ENCODE data around the gene ARMC6. TPM values are rescaled to one million over a fixed set of nuclear protein-coding genes. Genes with fewer than 3 reads are reported as not detected.
A peak's percentile ranks its signal among the peaks of the same experiment; 100 is the strongest.

The ARMC6 gene
- total and polyA plus RNA-seq, 5 experiments from 2014 or later: 18.1 to 42.4 (median 29.5) TPM

DNA sequence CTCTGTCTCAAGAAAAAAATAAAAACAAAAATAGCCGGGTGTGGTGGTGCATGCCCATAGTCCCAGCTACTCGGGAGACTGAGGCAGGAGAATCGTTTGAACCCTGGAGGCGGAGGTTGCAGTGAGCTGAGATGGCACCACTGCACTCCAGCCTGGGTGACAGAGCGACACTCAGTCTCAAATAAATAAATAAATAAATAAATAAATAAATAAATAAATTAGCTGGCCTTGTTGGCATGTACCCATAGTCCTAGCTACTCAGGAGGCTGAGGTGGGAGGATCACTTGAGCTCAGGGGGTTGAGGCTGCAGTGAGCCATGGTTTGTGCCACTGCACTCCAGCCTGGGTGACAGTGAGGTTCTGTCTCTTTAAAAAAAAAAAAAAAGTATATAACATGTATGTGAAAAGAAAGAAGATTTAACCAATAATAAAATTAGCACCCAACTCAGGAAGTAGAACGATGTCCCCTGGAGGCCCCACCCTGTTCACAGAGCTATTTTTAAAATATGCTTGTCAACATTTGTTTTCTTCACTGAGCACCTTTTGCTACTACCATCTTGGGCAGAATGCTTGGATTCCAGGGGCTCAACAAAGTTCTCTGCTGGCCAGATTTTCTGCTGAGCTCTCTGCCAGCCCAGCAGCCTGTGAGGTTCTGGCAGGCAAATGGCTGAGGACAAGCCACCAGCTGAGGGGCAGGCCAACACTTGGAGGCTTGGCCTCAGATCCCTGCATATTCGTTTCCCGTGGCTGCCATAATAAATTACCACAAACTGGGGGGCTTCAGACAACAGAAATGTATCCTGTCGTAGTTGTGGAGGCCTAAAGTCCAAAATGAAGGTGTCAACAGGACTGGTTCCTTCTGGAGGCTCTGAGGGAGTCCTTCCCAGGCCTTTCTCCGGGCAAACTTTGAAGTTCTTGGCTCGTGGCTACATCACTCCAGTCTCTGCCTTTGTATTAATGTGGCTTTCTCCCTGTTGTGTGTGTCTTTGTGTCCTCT, 35.6 kb downstream of the ARMC6 start:
- DNase-seq (peak in 1 of 10 donors; percentile 4), ATAC-seq (no peak)
- POLR2A ChIA-PET: no interaction called here
- Mint-ChIP-seq H3K9me3 (no peaks in the 10 kb centered on the region), H3K4me1 (peaks cover 18 to 64% (median 48%) of the 10 kb centered on the region in 4 donors), H3K27me3 (no peaks in the 10 kb centered on the region), H3K4me3 (peak overlapping the region in 7 of 10 donors; percentile 7 to 64 (median 50)), H3K27ac (peak overlapping the region in 9 of 10 donors; percentile 44 to 82 (median 63)), H3K36me3 (peaks cover 0 to 25% (median 6%) of the 10 kb centered on the region in 3 donors)

DNA sequence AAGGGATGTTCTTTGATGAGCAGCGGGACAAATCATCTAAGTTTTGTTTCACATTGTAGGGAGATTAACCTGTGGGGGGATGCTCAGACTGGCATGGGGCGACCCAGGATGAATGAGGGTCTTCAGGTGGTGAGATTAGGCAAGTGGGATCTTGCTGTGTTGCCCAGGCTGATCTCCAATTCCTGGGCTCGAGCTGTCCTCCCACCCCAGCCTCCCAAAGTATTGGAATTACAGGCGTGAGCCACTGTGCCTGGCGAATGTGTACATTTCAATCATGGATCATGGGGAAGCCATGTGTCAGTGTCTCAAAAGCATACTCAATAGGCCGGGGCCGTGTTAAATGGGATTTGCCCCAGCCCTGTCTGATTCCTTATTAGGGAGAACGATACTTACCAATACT, 38.5 kb downstream of the ARMC6 start:
- peaks cover 17 to 56% (median 40%) of the 10 kb centered on the region in 4 donors for H3K4me1 Mint-ChIP-seq
- H3K9me3 Mint-ChIP-seq: no peaks in the 10 kb centered on the region
- H3K36me3 Mint-ChIP-seq: peaks cover 0 to 43% (median 6%) of the 10 kb centered on the region in 3 donors
- DNase-seq (no peak), ATAC-seq (no peak)
- no peaks in the 10 kb centered on the region for H3K27me3 Mint-ChIP-seq
- no peak overlapping the region for H3K27ac Mint-ChIP-seq
- POLR2A ChIA-PET: no interaction called here
- H3K4me3 Mint-ChIP-seq: no peak overlapping the region

DNA sequence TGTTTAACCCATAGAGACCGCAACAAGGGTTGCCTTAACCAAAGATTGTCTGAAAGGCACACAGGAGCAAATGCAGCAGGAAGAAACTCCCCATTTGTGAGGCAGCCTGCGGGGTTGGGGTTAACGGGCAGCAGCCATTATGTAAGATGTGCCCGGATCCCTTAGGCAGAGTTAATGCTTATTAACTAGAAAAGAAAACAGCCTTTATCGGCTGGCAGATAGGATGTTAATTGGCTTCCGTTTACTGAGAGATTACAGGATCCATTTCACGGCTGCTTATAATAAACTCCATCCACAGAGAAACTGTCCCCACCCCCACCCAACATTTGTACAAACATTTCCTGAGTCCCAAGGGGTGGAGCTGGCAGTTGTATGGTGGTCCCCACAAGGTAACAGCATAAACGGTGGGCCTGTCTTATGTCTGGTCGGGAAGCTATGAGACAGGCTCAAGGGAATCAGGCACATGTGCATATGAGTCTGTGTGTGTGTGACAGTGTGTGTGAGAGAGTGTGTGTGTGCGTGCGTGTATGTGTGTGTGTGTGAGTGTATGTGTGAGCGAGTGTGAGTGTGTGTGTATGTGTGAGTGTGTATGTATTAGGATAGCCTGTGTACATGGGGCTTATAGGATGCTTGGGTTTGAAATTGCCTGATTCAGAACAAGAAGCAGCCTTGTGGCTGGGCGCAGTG, 40.9 kb downstream of the ARMC6 start:
- ATAC-seq: no peak
- Mint-ChIP-seq H3K4me3 (no peak overlapping the region), H3K27me3 (no peaks in the 10 kb centered on the region), H3K36me3 (peaks cover 0 to 49% (median 6%) of the 10 kb centered on the region in 3 donors), H3K9me3 (no peaks in the 10 kb centered on the region), H3K4me1 (peaks cover 24 to 55% (median 42%) of the 10 kb centered on the region in 4 donors), H3K27ac (peak overlapping the region in 1 of 10 donors; percentile 29)
- no peak for DNase-seq
- POLR2A ChIA-PET: interaction anchor here (0.7 kb wide), 1 partner anchor 9 kb away, joined by 3 read pairs; no protein-coding TSS in a partner anchor

DNA sequence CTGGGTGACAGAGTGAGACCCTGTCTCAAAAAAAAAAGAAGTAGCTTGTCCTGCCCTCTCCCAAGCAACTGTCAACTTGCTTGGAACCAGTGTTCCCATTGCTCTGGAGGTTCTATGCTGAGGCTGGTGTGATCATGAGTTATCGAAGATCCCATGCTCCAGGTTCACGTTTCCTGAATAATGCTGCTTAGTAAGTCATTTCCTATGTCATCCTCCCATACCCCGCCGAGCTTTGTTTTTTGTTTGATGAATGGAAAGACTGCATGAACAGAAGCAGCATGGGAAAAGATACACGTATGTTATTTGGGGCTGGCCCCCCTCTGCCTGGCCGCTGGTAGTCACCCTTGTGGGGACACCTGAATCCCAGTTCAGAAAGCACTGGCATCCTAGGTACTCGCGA, 41.7 kb downstream of the ARMC6 start:
- POLR2A ChIA-PET: interaction anchor here (0.7 kb wide), 1 partner anchor 10 kb away, joined by 3 read pairs; no protein-coding TSS in a partner anchor
- H3K4me1 Mint-ChIP-seq: peaks cover 25 to 57% (median 41%) of the 10 kb centered on the region in 4 donors
- no peak overlapping the region for H3K27ac Mint-ChIP-seq
- no peaks in the 10 kb centered on the region for H3K27me3 Mint-ChIP-seq
- ATAC-seq (no peak), DNase-seq (no peak)
- no peaks in the 10 kb centered on the region for H3K9me3 Mint-ChIP-seq
- no peak overlapping the region for H3K4me3 Mint-ChIP-seq
- H3K36me3 Mint-ChIP-seq: peaks cover 0 to 46% (median 6%) of the 10 kb centered on the region in 3 donors

DNA sequence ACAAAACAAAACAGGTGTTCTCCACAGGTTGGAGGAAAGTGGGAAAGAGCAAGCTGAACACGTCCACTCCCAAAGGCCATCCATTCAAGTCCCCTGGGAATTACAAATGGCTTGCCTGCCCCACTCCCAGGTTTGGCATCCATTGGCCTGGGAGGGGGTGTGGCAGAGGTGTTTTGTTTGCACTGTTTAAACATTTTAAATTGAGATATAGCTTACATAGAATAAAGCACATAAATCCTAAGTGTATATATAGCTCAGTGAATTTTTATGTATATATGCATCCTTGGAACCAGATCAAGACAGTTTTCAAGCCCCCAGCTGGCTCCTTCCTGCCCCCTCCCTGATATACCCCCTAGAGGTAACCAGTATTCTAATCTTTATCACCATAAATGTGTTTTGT, 43.1 kb downstream of the ARMC6 start:
- ATAC-seq (no peak), DNase-seq (no peak)
- POLR2A ChIA-PET: no interaction called here
- H3K36me3 Mint-ChIP-seq: peaks cover 0 to 40% (median 3%) of the 10 kb centered on the region in 3 donors
- no peaks in the 10 kb centered on the region for H3K27me3 Mint-ChIP-seq
- H3K9me3 Mint-ChIP-seq: no peaks in the 10 kb centered on the region
- no peak overlapping the region for H3K4me3 Mint-ChIP-seq
- H3K4me1 Mint-ChIP-seq: peaks cover 24 to 52% (median 39%) of the 10 kb centered on the region in 4 donors
- H3K27ac Mint-ChIP-seq: peak overlapping the region in 1 of 10 donors; percentile 52

DNA sequence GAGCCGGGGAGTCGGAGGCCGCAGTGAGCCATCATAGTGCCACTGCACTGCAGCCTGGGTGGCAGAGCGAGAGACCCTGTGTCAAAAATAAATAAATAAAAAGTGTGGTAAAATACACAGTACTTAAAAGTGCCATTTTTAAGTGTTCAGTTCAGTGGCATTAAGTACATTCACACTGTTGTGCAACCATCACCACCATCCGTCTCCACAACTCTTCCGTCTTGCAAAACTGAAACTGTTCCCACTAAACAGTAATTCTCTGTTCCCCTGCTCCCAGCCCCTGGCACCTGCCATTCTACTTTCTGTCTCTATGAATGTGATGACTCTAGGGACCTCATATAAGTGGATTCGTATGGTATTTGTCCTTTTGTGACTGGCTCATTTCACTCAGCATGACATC, 43.7 kb downstream of the ARMC6 start:
- H3K27ac Mint-ChIP-seq: peak overlapping the region in 2 of 10 donors; percentile 34 to 63
- DNase-seq: no peak
- POLR2A ChIA-PET: no interaction called here
- H3K9me3 Mint-ChIP-seq: no peaks in the 10 kb centered on the region
- no peaks in the 10 kb centered on the region for H3K27me3 Mint-ChIP-seq
- peaks cover 0 to 38% (median 3%) of the 10 kb centered on the region in 3 donors for H3K36me3 Mint-ChIP-seq
- H3K4me3 Mint-ChIP-seq: no peak overlapping the region
- ATAC-seq: no peak
- peaks cover 22 to 49% (median 40%) of the 10 kb centered on the region in 4 donors for H3K4me1 Mint-ChIP-seq

DNA sequence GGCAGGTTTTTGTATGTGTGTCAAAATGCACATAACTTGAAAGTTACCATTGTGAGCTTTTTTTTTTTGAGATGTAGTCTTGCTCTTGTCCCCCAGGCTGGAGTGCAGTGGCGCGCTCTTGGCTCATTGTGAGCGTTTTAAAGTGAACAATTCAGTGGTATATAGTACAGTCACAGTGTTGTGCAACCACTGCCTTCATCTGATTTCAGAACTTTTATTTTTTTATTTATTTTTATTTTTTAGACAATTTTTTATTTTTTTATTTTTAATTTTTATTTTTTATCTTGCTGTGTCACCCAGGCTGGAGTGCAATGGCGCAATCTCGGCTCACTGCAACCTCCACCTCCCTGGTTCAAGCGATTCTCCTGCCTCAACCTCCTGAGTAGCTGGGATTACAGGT, 45.4 kb downstream of the ARMC6 start:
- Mint-ChIP-seq H3K4me3 (no peak overlapping the region), H3K36me3 (peaks cover 0 to 33% (median 0%) of the 10 kb centered on the region in 3 donors), H3K9me3 (no peaks in the 10 kb centered on the region), H3K27ac (peak overlapping the region in 1 of 10 donors; percentile 15), H3K27me3 (no peaks in the 10 kb centered on the region), H3K4me1 (peaks cover 21 to 38% (median 33%) of the 10 kb centered on the region in 4 donors)
- DNase-seq (no peak), ATAC-seq (no peak)
- POLR2A ChIA-PET: interaction anchor here (0.6 kb wide), 1 partner anchor 562 kb away, joined by 5 read pairs; no protein-coding TSS in a partner anchor

DNA sequence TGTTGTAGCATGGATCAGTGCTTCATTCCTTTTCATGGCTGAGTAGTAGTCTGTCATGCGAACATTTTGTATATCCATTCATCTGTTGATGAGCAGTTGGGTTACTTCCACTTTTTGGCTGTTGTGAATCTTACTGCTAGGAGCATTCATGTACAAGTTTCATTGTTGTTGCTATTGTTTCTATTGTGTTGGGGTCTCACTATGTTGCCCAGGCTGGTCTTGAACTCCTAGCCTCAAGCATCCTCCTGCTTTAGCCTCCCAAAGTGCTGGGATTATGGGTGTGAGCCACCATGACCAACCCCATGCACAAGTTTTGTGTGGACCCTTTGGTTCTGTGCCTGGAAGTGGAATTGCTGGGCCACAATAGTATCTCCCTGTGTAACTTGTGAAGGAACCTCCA, 46.2 kb downstream of the ARMC6 start:
- ATAC-seq (no peak), DNase-seq (no peak)
- peak overlapping the region in 4 of 10 donors; percentile 35 to 74 (median 59) for H3K27ac Mint-ChIP-seq
- H3K9me3 Mint-ChIP-seq: no peaks in the 10 kb centered on the region
- peaks cover 0 to 29% (median 0%) of the 10 kb centered on the region in 3 donors for H3K36me3 Mint-ChIP-seq
- no peaks in the 10 kb centered on the region for H3K27me3 Mint-ChIP-seq
- H3K4me3 Mint-ChIP-seq: no peak overlapping the region
- H3K4me1 Mint-ChIP-seq: peaks cover 20 to 32% (median 29%) of the 10 kb centered on the region in 4 donors
- POLR2A ChIA-PET: no interaction called here

DNA sequence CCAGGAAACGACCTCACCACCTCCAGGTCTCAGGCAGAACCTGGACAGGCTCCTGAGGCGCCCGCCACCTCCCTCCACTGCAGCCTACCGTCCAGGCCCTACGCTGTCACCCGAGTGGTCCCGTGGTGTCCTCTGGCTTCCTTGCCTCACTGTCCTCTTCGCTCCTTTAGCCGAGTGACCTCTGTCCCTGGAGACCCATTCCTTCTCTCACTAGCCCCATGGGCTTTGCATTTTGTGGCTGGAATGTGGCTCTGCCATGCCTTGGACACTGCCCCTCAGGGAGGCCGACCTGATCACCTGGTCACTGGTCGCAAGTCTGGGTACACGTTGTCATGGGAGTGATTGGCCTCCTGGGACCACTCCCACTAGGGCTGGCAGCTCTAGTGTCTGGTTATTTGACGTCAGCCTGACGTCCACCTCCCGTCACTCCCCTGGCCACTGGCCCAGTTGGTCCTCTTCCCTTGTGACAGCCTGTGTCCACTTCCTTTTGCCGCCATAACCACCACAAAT, 48.3 kb downstream of the ARMC6 start:
- POLR2A ChIA-PET: no interaction called here
- DNase-seq (no peak), ATAC-seq (no peak)
- Mint-ChIP-seq H3K27ac (peak overlapping the region in 5 of 10 donors; percentile 31 to 69 (median 67)), H3K4me3 (no peak overlapping the region), H3K27me3 (no peaks in the 10 kb centered on the region), H3K4me1 (peaks cover 18 to 27% (median 26%) of the 10 kb centered on the region in 4 donors), H3K36me3 (peaks cover 0 to 17% (median 0%) of the 10 kb centered on the region in 3 donors), H3K9me3 (no peaks in the 10 kb centered on the region)

DNA sequence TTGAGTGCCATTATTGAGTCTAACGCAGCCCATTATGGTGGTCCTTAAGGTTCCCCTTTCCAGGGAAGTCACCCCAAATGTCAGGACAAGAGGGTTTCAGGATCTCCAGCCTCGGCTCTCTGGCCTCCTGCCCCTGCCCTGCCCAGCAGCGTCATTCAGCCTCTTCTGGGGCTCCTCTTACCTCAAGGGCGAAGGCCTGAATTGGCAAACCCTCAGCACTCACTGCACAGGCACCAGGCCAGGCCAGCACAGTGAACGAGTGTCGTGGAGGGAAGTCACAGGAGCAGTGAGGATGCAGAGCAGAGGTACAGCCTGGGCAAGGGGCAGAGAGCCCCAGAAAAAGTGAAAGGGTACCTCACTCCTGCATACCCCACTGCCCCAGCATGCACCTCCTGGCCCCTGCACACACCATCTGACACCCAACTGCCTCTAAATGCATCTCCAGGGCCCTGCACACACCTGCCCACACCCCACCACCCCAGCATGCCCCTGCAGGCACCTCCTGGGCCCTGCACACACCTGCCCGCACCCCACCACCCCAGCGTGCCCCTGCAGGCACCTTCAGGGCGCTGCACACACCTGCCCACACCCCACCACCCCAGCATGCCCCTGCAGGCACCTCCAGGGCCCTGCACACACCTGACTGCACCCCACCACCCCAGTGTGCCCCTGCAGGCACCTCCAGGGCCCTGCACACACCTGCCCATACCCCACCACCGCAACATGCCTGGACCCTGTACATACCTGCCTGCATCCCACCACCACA, 50.2 kb downstream of the ARMC6 start:
- Mint-ChIP-seq H3K36me3 (peaks cover 0 to 12% (median 2%) of the 10 kb centered on the region in 3 donors), H3K27ac (peak overlapping the region in 2 of 10 donors; percentile 20 to 40), H3K4me1 (peaks cover 12 to 16% (median 15%) of the 10 kb centered on the region in 4 donors), H3K4me3 (no peak overlapping the region), H3K27me3 (no peaks in the 10 kb centered on the region), H3K9me3 (no peaks in the 10 kb centered on the region)
- ATAC-seq: no peak
- no peak for DNase-seq
- POLR2A ChIA-PET: no interaction called here

DNA sequence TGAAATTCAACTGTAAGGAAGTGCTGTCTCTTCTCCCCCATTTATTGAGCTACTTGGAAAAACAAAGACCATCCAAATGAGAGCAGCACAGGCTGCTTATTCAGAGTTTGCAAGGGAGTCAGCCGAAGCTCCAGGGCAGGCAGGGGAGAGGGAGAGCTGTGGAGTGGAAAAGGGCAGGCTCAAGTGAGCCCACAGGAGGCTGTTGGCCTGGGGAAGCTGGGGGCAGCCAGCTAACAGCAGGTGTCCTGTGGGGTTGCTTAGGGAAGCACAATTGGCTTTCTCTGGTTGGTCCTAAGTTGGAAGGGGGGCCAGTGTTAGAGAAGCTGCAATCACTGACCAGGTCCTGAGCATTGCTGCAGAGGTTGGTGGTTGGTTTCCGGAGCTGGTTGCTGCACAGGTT, 54.3 kb downstream of the ARMC6 start:
- POLR2A ChIA-PET: no interaction called here
- no peak for ATAC-seq
- peaks cover 4 to 9% (median 5%) of the 10 kb centered on the region in 4 donors for H3K4me1 Mint-ChIP-seq
- H3K27ac Mint-ChIP-seq: peak overlapping the region in 3 of 10 donors; percentile 9 to 51 (median 25)
- H3K4me3 Mint-ChIP-seq: no peak overlapping the region
- DNase-seq: no peak
- peaks cover 0 to 14% (median 2%) of the 10 kb centered on the region in 3 donors for H3K36me3 Mint-ChIP-seq
- H3K9me3 Mint-ChIP-seq: no peaks in the 10 kb centered on the region
- no peaks in the 10 kb centered on the region for H3K27me3 Mint-ChIP-seq

DNA sequence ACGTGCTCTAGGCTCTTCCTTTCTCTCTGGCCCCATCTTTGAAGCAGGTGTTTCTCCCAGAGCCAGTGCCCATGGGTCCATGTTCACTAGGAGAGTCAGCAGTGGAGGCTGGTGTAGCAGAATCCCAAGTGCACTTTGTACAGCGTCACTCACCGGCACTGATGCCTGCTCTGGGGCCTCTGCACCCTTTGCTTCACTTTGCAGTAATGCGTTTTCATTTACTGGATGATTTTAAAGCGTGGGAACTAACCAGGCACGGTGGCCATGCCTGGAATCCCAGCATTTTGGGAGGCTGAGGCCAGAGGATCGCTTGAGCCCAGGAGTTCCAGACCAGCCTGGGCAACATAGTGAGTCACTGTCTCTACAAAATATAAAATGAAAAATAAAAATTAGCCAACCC, 61.1 kb downstream of the ARMC6 start:
- H3K9me3 Mint-ChIP-seq: no peaks in the 10 kb centered on the region
- peaks cover 0 to 7% (median under 1%) of the 10 kb centered on the region in 4 donors for H3K4me1 Mint-ChIP-seq
- peak overlapping the region in 1 of 10 donors; percentile 35 for H3K27ac Mint-ChIP-seq
- ATAC-seq (no peak), DNase-seq (no peak)
- POLR2A ChIA-PET: interaction anchor here (1.0 kb wide), 1 partner anchor 28 kb away, joined by 3 read pairs; no protein-coding TSS in a partner anchor
- no peaks in the 10 kb centered on the region for H3K27me3 Mint-ChIP-seq
- no peak overlapping the region for H3K4me3 Mint-ChIP-seq
- H3K36me3 Mint-ChIP-seq: peaks cover 0 to 36% (median 5%) of the 10 kb centered on the region in 3 donors
